ENCODE data around the gene EMD. TPM values are rescaled to one million over a fixed set of nuclear protein-coding genes. Genes with fewer than 3 reads are reported as not detected.

Gene EMD
- polyA plus RNA-seq, 3 donors = 66.4 to 115 (median 90.5) TPM

DNA sequence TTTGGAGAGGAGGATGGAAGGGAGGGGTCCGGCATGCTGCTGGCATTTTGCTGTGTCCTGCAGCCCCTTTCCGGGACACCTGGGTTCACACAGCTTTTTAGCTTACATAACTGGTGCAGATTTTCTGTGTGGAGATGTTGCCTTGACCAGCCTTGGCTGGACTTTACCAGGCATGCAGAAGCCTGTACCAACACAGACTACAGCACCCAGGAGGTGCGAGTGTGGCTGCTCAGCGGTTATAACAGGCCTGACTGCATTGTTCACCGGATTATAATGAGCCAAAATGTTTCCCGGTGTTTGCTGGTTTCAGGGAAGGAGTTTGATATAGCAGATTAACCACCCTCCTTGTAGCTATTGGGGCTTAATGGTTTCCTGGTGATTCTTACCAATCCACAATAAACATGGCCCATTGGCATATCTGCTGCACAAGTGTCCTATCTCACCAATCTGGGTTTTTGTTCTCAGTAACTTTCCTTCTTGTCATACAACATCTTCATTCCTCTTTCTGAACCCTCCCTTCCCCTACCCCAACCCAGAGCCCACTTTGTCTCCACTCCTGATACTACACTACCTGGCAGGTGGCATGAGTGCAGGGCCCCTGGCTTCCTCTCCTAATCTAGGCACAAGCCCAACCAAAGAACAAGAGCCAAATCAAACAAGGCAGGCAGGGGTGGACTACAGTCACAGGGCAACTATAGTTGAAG is 23.0 kb downstream of the EMD start:
- H3K27ac ChIP-seq (ENCODE audit: low read depth, low read length) = no peak overlapping the region
- 33 to 69% (median 67%) methylated on average over 6 of the region's 6 CpGs for WGBS, 3 donors

DNA sequence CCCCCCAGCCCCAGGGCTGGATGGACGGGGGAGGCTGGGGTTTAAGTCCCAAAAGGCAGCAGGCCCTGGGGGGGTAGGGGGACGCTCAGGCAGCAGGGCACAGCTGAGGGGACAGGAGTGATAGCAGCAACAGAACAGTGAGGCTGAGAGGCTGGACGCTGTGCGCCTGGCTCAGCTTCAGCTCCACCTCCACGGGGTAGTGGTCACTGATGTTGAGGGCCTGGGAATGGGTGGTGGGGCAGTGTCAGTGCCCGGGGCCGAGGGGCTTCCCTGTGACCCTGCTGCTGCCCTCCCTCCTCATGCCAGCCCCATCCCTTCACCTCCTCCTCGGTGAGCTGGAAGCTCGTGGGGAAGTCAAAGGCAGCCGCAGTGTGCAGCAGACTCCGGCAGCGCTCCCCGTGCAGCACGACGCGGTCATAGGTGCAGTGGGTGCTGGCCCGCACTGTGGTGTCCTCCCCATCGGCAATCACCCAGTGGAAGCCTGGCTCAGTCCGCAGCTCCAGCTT is 23.6 kb downstream of the EMD start:
- H3K27ac ChIP-seq (ENCODE audit: low read depth, low read length) = no peak overlapping the region
- 75 to 82% (median 79%) methylated on average over 15 to 19 of the region's 19 CpGs for WGBS, 3 donors

DNA sequence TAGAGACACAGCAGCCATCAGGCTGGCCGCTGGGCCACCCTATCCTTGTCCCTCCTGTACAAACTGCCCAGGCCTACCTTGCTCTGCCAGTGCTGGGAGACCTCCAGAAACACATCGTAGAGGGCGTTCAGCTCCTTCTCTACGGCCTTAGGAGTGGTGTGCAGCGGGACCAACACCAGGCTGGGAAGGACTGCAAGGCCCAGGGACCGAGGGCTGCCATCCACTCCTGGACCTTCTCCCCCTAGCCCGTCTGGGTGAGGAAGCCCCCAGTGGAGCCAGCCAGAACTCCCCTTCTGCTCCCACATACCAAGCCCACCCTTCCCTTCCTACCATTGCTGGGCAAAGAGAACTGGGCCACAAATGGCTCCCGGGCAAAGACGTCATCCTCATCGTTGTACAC is 24.1 kb downstream of the EMD start:
- no peak overlapping the region for H3K27ac ChIP-seq (ENCODE audit: low read depth, low read length)
- WGBS, 3 donors = 87 to 92% (median 88%) methylated on average over 9 to 10 of the region's 10 CpGs

DNA sequence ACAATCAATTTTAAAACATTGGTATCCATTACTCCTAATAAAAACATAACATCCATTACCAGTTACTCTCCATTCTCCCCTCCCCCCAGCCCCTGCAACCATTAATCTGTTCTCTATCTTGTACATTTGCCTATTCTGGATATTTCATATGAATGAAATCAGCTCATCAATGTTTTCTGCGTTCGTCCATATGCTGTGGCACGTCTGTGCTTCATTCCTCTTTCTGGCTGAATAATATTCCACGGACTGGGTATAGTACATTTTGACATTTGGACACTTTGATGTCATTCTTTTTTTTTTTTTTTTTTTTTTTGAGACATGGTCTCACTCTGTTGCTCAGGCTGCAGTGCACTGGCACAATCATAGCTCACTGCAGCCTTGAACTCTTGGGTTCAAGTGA is 24.8 kb downstream of the EMD start:
- 77 to 96% (median 94%) methylated on average over 4 of the region's 4 CpGs for WGBS, 3 donors
- H3K27ac ChIP-seq (ENCODE audit: low read depth, low read length) = no peak overlapping the region

DNA sequence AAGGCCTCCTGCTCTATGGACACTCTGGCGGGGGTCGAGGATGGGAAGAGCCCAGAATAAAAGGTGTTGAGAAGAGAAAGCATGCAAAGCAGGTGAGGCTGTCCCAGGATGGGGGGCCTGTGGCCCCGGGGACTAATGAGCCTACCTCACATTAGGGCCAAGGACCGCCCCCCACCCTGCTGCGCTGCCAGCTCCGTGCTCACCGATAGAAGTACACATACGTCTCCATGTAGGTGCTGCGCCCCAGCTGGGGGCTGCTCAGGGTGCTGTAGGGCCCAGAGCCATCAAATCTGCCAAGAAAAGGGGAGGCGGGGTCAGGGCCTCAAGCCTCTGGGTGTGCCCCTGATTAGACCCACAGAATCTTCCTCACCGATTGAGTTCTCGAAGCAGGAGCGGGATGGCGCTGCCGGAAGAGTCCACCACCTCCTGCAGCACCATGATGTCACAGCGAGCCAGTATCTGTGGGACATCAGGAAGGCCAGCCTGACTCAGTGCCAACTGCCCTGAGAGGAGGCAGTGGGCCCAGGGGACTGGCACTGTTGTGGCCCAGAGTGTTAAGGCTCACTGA is 25.6 kb downstream of the EMD start:
- WGBS, 3 donors = 87 to 93% (median 90%) methylated on average over 12 to 16 of the region's 16 CpGs
- no peak overlapping the region for H3K27ac ChIP-seq (ENCODE audit: low read depth, low read length)

DNA sequence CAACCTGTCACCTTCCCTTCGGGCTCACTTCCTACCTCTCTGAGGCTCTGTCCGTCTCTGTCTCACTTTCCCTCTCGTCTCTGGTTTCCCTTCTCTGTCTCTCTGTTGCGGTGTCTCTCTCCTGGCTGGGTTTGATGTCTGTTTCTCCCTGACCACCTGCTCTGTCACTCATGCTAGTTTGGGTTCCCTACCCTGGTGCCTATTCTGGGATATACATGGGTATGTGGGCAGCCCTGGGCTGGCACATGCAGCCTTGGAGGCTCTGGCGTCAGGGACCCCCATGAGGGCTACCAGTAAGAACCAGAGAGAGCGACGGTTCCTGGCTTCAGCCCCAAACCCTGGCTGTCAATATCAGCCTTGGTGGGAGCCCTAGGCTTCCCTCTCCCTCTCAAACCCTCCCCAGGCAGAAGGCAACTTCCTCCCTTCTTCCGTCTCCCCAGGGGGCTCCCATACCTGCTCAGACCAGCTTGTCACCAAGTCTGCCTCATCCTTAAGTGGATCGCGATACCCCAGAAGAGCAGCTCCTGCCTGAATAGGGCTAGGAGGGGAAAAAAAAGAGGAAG is 29.6 kb downstream of the EMD start:
- H3K27ac ChIP-seq (ENCODE audit: low read depth, low read length) = no peak overlapping the region
- WGBS, 3 donors = 28 to 70% (median 56%) methylated on average over 9 to 10 of the region's 10 CpGs

DNA sequence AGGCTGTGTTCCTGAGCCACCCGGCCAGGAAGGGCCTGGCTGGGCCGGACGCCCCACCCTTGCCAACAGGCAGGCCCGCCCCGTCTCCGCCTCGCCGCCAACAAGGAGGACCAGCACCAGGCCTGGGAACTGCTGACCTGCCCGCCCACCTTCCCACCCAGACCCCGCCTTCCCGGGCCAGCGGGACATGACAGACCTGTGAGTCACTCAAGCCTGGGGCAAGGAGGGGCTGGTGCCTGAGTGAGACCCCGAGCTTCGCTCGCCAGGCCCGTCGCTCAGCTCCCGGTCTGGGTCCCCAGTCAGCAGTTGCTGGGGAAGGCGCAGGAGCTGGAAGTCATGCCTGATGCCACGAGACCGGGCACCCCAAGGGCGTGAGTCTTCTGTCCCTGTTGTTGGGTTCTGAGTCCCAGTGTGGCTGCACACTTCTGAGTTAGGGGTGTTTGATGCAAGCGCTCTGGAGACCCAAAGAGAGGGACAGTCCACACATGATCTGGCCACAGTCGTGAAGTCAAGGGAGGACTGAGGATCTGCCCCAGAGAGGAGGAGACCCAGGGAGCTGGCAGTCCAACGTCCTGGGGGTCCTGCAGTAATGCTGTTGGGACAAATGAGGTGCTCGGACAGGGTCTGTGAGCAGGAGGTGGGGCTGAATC is 30.3 kb downstream of the EMD start, which contains the start of gene DNASE1L1:
DNASE1L1 (minus strand) TSS at position 33 of the 650 bp plus-strand sequence. CDS start 3,686 bp downstream, outside the sequence.
- H3K27ac ChIP-seq (ENCODE audit: low read depth, low read length) = no peak within 1 kb of the TSS
- 27 to 54% (median 49%) methylated on average over 24 to 26 of the region's 26 CpGs for WGBS, 3 donors

DNA sequence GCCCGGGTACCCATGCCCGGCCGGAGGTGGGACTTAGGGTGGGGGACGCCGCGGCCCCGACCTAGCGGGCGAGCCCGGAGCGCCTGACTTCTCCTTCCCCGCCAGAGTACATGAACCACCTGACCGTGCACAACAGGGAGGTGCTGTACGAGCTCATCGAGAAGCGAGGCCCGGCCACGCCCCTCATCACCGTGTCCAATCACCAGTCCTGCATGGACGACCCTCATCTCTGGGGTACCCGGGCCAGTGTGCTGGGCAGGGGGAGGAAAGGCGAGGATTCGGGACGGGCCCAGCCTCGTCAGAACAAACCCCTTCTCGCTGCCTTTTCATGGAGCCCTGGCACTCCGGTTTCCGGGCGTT is 32.9 kb downstream of the EMD start:
- no peak overlapping the region for H3K27ac ChIP-seq (ENCODE audit: low read depth, low read length)
- 1 to 49% (median 1%) methylated on average over 16 to 28 of the region's 29 CpGs for WGBS, 3 donors

DNA sequence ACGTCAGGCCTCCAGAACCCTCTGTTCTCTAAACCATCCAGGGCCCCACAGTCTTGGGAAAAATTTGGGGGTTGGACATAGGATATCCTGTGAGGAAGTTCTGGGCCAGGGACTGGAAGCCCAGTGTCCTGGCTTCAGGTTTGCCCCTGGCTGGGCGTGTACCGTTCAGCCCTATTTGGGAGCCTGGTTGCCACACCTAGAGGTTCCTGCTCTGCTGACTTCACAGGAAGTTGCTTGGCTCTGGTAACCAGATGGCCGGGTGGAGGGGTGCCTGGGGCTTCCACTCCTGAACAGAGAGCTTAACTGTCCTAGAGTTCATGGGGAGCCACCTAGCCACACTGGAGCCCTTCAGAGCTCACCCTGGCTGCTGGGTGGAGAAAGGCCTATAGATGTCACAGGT is 33.4 kb downstream of the EMD start:
- WGBS, 3 donors = 15 to 37% (median 22%) methylated on average over 4 of the region's 4 CpGs
- H3K27ac ChIP-seq (ENCODE audit: low read depth, low read length) = no peak overlapping the region

DNA sequence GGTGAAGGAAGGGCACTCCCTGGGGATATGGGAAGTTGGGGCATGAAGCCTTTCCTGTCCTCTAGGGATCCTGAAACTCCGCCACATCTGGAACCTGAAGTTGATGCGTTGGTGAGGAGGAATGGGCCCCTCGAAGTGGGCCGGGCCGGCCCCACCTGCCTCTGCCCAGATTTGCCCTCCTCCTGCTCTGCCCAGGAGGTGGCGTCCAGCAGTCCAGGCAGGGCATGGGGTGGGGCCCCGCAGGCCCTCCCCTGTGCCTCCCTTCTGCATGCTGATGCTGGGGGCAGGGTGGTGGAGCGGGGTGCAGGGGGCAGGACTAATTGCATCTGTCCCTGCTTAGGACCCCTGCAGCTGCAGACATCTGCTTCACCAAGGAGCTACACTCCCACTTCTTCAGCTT is 34.0 kb downstream of the EMD start:
- H3K27ac ChIP-seq (ENCODE audit: low read depth, low read length) = no peak overlapping the region
- WGBS, 3 donors = 66 to 69% (median 67%) methylated on average over 7 to 8 of the region's 8 CpGs

DNA sequence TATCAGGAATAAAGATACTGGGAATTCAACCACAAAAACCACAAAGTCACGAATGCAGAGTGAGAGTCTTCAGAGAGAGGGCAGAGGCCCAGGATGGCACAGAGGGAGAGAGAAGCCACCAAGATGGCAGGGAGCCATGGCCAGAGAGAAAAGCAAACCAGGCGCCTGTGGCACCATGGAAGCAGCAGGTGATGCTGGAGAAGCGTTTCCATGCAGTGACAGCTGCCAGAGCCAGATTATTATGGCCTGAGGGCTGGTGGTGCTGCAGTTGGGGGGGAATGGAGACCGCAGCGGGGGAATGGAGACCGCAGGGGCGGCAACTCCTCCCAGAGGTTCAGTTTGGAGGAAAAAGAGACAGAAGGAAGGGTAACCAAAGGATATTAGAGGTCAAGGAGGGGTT is 38.1 kb downstream of the EMD start:
- no peak overlapping the region for H3K27ac ChIP-seq (ENCODE audit: low read depth, low read length)
- WGBS, 3 donors = 69 to 94% (median 84%) methylated on average over 7 of the region's 7 CpGs

DNA sequence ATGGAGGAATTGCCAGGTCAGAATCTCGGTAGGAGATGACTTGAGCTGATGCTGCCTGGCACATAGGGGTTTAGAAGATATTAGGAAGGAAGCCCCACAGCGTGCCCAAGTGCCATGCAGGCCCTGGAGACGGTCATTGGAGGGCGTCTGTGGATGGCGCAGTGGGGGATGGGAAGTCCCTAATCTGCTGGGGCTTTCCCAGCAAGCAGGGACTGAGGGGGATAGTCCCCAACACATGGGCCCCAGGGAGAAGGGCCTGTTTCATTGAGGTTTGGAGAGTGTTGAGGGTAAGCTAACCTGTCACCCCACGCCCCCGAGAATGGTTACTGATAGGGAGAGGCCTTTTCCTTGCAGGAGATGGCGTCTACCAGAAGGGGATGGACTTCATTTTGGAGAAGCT is 40.1 kb downstream of the EMD start:
- 85 to 92% (median 89%) methylated on average over 6 to 8 of the region's 8 CpGs for WGBS, 3 donors
- no peak overlapping the region for H3K27ac ChIP-seq (ENCODE audit: low read depth, low read length)

DNA sequence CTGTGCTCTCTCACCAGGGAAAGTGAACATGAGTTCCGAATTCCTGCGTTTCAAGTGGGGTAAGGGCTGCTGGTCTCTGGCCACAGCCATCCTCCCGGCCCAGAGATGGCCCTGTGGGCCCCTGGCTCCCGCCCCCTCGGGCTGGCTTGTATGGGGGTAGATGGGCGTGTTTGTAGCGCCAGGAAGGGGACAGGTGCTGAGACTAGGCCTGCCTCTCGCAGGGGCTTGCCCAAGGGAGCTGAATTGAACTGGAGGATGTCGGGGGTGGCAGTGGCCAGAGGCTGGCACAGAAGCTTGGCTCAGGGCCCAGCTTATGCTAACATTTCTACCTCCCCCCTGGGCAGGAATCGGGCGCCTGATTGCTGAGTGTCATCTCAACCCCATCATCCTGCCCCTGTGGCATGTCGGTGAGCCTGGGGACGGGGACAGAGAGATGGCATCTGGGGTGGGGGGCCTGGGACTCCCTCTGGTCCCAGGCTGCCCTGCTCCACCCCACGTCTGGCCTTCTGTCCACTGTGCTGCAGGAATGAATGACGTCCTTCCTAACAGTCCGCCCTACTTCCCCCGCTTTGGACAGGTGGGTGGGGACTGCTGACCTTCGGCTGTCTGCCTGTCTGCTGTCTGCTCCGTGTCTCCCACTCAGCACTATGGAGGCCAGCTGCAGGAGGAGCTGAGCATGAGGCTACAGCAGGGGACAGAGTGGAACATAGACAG is 40.8 kb downstream of the EMD start:
- H3K27ac ChIP-seq (ENCODE audit: low read depth, low read length) = no peak overlapping the region
- 49 to 74% (median 68%) methylated on average over 11 to 19 of the region's 19 CpGs for WGBS, 3 donors

DNA sequence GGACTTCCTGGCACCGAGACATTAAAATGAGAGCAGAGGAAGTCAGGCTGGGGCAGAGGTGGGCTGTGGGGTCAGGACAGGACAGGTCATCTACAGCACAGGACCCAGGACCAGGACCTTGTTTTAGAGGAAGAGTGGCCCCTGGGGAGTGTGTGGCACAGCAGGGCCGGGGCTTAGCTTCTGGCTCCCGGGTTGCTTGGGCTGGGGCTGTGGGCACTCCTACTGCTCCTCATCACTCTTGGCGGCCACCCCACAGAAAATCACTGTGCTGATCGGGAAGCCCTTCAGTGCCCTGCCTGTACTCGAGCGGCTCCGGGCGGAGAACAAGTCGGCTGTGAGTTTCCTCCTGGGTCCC is 41.3 kb downstream of the EMD start:
- H3K27ac ChIP-seq (ENCODE audit: low read depth, low read length) = no peak overlapping the region

DNA sequence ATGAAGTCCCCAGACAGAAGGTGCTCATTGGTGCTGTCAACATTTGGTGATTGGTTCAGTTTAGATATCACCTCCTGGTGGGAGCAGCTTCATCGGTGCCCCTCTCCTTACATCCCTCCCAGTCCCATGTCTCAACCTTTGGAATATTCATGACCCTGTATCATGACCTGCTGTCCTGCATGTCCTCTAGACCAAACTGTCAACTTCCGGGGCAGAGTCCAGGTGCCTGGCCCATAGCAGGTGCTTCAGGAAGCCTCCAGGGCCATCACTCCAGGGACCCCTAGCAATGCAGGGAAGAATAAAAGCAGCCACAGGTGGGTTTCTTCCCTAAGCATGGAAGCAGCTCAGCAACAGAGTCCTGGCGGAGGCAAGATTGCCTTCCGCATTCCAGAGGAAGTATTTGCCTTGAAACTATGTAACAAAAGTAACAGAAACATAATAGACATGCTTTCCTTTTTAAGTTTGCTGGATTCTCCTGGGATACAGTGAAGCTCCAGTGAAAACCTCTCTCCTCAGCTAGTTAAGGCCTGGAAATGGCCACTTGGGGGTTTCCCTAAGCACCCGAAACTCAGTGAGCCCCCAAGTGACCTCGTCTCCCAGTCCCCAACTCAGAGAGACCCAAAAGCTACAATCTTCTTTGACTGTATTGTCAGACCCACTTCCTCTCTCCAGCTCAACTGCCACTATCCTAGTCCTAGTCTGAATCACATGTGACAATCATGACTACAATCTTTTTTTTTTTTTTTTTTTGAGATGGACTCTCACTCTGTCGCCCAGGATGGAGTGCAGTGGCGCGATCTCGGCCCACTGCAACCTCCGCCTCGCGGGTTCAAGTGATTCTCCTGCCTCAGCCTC is 48.0 kb downstream of the EMD start:
- H3K27ac ChIP-seq (ENCODE audit: low read depth, low read length) = no peak overlapping the region
- WGBS, 3 donors = 69 to 85% (median 81%) methylated on average over 13 of the region's 13 CpGs

More for the DNA sequence above, 41.3 kb downstream of the EMD start:
- WGBS, 3 donors = 77 to 79% (median 77%) methylated on average over 2 to 10 of the region's 10 CpGs

DNA sequence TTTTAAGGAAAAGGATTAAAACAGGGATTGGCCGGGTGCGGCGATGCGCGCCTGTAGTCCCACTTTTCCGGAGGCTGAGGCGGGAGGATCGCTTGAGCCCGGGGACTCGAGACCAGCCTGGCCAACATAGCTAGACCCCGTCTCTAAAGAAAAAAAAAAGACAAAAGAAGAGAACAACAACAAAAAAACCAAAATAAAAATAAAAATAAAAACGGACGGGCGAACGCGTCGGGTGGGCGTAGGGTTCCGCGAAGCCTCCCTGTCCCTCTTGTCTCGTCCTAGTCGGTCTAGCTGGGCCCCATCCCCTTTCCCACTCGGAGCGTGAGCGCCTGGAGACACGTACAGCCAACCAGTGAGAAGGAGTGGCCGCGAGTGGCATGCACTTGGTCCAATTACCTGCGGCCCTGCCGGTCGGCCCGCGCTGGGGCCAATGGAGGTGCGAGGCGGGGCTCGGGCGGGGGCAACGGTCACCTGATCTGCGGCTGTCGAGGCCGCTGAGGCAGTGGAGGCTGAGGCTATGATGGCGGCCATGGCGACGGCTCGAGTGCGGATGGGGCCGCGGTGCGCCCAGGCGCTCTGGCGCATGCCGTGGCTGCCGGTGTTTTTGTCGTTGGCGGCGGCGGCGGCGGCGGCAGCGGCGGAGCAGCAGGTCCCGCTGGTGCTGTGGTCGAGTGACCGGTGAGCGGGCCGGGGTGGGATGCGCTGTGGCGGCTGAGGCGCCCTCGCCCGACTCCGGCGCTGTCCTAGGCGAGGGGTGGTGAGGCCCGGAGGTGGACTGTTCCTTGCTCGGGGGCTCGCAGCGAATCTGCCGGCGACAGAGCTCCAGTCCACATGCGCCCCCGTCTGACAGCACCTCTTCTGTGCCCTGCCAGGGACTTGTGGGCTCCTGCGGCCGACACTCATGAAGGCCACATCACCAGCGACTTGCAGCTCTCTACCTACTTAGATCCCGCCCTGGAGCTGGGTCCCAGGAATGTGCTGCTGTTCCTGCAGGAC is 49.4 kb downstream of the EMD start, which contains the start of gene ATP6AP1:
ATP6AP1 (plus strand) TSS at position 502 of the 996 bp plus-strand sequence; CDS start at position 518, 16 bp downstream.
- 8 to 35% (median 23%) methylated on average over 33 to 87 of the region's 87 CpGs for WGBS, 3 donors

DNA sequence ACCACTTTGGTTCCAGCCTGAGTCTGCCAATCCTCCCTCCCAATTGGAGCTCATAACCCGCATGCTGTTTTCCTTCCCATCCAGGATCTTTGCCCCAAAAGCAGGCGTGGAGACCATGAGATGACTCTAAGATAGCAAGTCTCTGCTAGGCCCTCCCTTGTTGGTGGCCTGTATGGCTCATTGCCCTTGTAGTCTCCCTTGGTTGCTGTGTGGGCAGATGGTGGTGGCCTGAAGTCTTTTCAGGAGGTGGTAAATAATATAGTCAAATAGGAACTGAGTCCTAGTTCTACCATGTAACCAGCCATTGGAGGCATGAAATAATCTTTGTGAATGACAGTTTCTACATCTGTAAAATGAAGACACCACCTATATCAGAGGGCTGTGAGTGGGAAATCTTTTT is 50.6 kb downstream of the EMD start:
- no peak overlapping the region for H3K27ac ChIP-seq (ENCODE audit: low read depth, low read length)
- 73 to 86% (median 81%) methylated on average over 2 of the region's 2 CpGs for WGBS, 3 donors

More for the DNA sequence above, 49.4 kb downstream of the EMD start, which contains the start of gene ATP6AP1:
- H3K27ac ChIP-seq (ENCODE audit: low read depth, low read length) = no peak within 1 kb of the TSS

Data from adipose tissue (tissue), 3 donors.